VCaP (cell line): ENCODE results near the gene BNIP2.

Source experiments
- H3K27ac ChIP-seq: fragments of 450-650 bp; 2 replicates; pipeline ENCODE4 v1.5.1; 2017
- TF ChIP-seq, protein P1 (sequence below): fragments of 450-650 bp; conservative IDR thresholded peaks from 2 replicates; pipeline ENCODE4 v1.5.1; 2017; ENCODE audit warnings: mild to moderate bottlenecking, moderate library complexity

BNIP2 gene

DNA sequence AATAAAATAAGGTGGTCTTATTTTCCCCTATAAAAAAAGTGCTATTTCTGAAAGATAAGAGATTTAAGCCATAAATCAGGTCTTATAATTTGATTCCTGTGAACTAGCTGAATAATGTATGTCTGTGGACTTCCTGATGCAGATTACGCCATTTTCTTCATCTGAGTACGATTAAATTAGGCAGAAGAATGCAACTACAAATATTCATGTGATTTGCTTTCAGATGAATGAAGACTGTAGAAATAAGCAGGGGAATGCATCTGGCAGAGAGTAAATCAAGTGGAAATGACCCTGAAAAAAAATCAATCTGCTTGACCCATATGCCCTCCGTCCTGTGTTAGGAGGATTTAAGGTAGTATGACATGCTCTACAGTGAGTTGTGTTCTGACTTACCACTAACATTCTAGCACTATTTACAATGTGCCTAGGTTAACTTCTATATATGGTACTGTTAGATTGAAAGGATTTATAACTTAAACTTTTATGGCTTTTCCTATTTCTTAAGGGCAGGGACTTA is 14.7 kb downstream of the BNIP2 start:
- no peak overlapping the region for H3K27ac ChIP-seq
- TF ChIP-seq, protein P1, sequence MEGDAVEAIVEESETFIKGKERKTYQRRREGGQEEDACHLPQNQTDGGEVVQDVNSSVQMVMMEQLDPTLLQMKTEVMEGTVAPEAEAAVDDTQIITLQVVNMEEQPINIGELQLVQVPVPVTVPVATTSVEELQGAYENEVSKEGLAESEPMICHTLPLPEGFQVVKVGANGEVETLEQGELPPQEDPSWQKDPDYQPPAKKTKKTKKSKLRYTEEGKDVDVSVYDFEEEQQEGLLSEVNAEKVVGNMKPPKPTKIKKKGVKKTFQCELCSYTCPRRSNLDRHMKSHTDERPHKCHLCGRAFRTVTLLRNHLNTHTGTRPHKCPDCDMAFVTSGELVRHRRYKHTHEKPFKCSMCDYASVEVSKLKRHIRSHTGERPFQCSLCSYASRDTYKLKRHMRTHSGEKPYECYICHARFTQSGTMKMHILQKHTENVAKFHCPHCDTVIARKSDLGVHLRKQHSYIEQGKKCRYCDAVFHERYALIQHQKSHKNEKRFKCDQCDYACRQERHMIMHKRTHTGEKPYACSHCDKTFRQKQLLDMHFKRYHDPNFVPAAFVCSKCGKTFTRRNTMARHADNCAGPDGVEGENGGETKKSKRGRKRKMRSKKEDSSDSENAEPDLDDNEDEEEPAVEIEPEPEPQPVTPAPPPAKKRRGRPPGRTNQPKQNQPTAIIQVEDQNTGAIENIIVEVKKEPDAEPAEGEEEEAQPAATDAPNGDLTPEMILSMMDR = no peak

DNA sequence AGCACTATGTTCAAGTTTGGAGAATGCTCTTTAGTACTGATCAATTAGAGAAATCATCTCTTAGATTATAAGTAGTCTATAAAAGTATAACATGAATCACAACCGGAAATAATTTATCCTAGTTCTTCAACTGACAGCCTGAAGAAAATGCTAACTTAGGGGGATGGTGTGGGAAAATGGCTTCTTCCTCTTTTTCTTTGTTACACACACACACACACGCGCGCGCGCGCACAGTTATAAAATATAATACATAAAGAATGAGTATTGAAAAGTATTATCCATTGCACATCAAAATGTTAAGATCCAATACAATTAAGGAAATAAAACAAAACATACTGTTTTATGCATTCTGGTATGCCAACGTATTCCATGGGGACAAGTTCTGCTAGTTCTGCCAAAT is 20.6 kb downstream of the BNIP2 start:
- no peak overlapping the region for H3K27ac ChIP-seq
- TF ChIP-seq, protein P1 = no peak

GRCh38 chr15:59662260-59662659 is 26.9 kb downstream of the BNIP2 start:
- TF ChIP-seq, protein P1 = no peak
- H3K27ac ChIP-seq = no peak overlapping the region

GRCh38 chr15:59659366-59659765 is 29.8 kb downstream of the BNIP2 start:
- H3K27ac ChIP-seq = no peak overlapping the region
- TF ChIP-seq, protein P1 = no peak

DNA sequence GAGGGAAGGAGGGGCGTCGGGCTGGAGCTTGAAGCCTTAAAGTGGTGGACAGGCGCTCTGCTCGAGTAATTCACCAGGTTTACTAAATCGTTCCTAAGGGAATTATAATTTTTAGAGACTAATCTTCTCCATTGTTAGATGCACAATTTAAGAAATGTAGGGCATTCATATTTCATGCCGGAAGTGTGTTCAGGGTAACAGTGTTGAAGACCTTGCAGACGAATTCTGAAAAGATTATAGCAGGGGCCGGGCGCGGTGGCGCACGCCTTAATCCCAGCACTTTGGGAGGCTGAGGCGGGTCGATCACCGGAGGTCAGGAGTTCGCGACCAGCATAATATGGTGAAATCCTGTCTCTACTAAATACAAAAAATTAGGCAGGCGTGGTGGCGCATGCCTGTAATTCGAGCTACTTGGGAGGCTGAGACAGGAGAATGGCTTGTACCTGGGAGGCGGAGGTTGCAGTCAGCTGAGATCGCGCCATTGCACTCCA is 31.4 kb downstream of the BNIP2 start:
- H3K27ac ChIP-seq = peak overlapping the region; percentile 76
- TF ChIP-seq, protein P1 = no peak

DNA sequence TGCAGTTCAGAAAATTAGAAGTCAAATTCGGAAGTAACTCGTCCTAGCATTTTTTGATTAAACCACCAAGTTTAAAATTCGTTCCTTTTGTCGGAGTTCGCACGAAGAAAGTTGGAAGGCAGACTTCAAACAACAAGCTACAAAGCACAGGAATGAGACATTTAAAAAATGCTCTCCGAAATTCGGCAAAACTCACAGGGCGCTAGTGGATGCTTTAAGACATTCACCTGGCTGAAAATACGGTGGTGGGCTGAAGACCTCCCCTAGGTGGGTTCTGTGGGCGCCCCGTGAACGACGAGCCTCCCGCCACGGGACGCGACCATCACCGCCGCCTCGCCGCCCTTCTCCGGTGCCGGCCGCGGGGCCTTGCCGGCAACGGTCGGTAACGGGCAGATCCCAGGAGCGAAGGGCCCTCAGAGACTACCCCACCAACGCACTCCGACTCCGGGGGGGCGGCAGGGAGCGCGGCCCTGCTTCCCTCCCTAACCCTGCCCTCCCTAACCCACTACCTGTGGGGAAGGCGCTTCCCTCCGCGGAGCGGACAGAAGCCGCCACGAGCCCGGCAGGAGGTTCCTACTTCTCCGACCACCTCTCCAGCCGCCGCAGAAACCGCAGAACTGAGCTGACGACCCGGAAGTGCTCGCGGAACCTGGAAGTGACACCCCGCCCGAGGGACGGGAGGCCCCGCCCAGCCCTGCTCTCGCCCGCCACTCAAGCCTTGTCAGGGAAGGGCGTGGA is 32.1 kb downstream of the BNIP2 start, which contains the start of gene GTF2A2:
TSS of gene GTF2A2 (minus strand) at position 619 of the 738 bp plus-strand sequence. CDS start 5,238 bp downstream, outside the sequence.
- TF ChIP-seq, protein P1 = no peak
- H3K27ac ChIP-seq = peak within 1 kb of the TSS; percentile 76

DNA sequence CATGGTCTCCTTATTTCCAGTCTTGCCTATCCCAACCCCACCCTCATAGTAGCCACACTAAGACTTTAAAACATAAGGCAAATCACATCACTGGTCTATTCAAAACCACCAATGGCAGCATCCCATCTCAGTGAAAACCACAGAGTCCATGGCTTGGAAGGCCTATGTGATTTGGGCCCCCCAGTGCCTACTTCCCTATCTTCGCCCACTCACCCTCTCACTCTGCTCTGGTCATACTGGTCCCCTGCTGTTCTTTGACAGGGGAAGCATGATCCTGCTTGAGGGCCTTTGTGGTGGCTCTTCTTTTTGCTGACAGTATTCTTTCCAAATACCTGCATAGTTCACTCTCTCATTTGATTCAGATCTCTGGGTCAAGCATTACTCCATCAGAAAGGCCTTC is 35.1 kb downstream of the BNIP2 start:
- H3K27ac ChIP-seq = no peak overlapping the region
- TF ChIP-seq, protein P1 = no peak
